ENCODE measurements around the gene PRKCQ.

- TF ChIP-seq CTCF (IDR thresholded peaks at IDR 0.05) (no peak), POLR2A (IDR thresholded peaks at IDR 0.05) (no peak), POLR2AphosphoS5 (IDR thresholded peaks at IDR 0.05) (no peak)
Measured at GRCh38 chr10:6525599-6526165, 54.4 kb downstream of the PRKCQ start.

Measured in breast epithelium (tissue), 3 donors.